Measurements from ENCODE around the gene GJB1.

DNA sequence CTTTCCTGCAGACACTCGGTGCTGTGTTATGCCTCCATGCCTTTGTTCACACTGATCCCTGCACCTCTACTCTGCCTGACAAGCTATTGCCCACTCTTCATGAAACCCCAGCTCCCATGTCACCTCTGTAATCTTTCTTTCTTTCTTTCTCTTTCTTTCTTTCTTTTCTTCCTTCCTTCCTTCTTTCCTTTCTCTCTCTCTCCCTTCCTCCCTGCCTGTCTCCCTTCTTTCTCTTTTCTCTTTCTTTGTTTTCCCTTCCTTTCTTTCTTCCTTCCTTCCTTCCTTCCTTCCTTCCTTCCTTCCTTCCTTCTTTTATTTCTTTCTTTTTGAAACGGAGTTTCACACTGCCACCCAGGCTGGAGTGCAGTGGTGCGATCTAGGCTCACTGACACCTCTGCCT lies 12.5 kb downstream of the GJB1 start:
- TF ChIP-seq CTCF (IDR thresholded peaks at IDR 0.05) (no peak), POLR2A (IDR thresholded peaks at IDR 0.05) (no peak)
